Activated naive CD4-positive, alpha-beta T cell treated with anti-CD3 and anti-CD28 coated beads for 36 hours (primary cell): Measurements from ENCODE around the gene CRABP2. TPM values are rescaled to one million over a fixed set of nuclear protein-coding genes. Genes with fewer than 3 reads are reported as not detected.

ENCODE experiments used
- CTCF ChIA-PET: fragments of 350-600 bp; sonication (Branson Sonifier 250); formaldehyde crosslinking; loops from one replicate; lab custom pipeline; 2021; ENCODE audit warnings: antibody characterized with exemption; lab: Charles Lee
- DNase-seq: peaks from one replicate; pipeline ENCODE4 v3.0.0-alpha.2; 2020
- H3K27ac Mint-ChIP-seq: one replicate; pipeline ENCODE4 v1.8.0; 2021; ENCODE audit warnings: mild to moderate bottlenecking, mixed read lengths
- H3K27me3 Mint-ChIP-seq: one replicate; pipeline ENCODE4 v1.8.0; 2021; ENCODE audit warnings: low read depth, mixed read lengths
- H3K36me3 Mint-ChIP-seq: one replicate; pipeline ENCODE4 v1.8.0; 2021; ENCODE audit warnings: low read depth, mixed read lengths
- H3K4me1 Mint-ChIP-seq: one replicate; pipeline ENCODE4 v1.8.0; 2021; ENCODE audit warnings: low read depth, mixed read lengths
- H3K4me3 Mint-ChIP-seq: one replicate; pipeline ENCODE4 v1.8.0; 2021; ENCODE audit warnings: mild to moderate bottlenecking, moderate library complexity, mixed read lengths
- H3K9me3 Mint-ChIP-seq: one replicate; pipeline ENCODE4 v1.8.0; 2021; ENCODE audit warnings: mixed read lengths
- intact Hi-C: fragments of 100-400 bp; cut with micrococcal nuclease; formaldehyde crosslinking; loops from one replicate; pipeline ENCODE4 v1.15.1; 2023
- total RNA-seq, 2 experiments: library from RNA; stranded (reverse); gene quantifications; one replicate each; pipeline ENCODE4 v1.2.3, GENCODE V29; 2021

Gene CRABP2
- total RNA-seq, 2 experiments from 2014 or later: 0.45 to 0.72 TPM

GRCh38 chr1:156747742-156748669, 42.6 kb upstream of the CRABP2 start:
- H3K36me3 Mint-ChIP-seq: peaks cover 48% of the 10 kb centered on the region
- DNase-seq: no peak
- H3K4me3 Mint-ChIP-seq: peak overlapping the region; percentile 99
- intact Hi-C loops: loop anchor here (10.0 kb wide), 1 partner anchor 243 kb away; the partner anchor contains the start of gene MEF2D
- no peaks in the 10 kb centered on the region for H3K9me3 Mint-ChIP-seq
- H3K4me1 Mint-ChIP-seq: peaks cover 37% of the 10 kb centered on the region
- CTCF ChIA-PET: interaction anchor here (0.9 to 1.9 kb wide), 4 partner anchors 8 to 58 kb away, joined by 3 to 9 read pairs (median 4); no protein-coding TSS in a partner anchor
- H3K27ac Mint-ChIP-seq: peak overlapping the region; percentile 97
- H3K27me3 Mint-ChIP-seq: no peaks in the 10 kb centered on the region

- Mint-ChIP-seq H3K4me1 (peaks cover 42% of the 10 kb centered on the region), H3K9me3 (no peaks in the 10 kb centered on the region), H3K27me3 (no peaks in the 10 kb centered on the region), H3K36me3 (peaks cover 56% of the 10 kb centered on the region), H3K4me3 (peak overlapping the region; percentile 99), H3K27ac (peak overlapping the region; percentile 97)
- DNase-seq: peak; percentile 69
- CTCF ChIA-PET: interaction anchor here (0.9 to 1.9 kb wide), 5 partner anchors 10 to 58 kb away, joined by 3 to 9 read pairs (median 3); no protein-coding TSS in a partner anchor
- intact Hi-C loops: loop anchor here (10.0 kb wide), 1 partner anchor 242 kb away; the partner anchor contains the start of gene MEF2D
Observed at GRCh38 chr1:156746728-156747631, 41.6 kb upstream of the CRABP2 start.

GRCh38 chr1:156746406-156746727, 41.0 kb upstream of the CRABP2 start:
- DNase-seq: no peak
- Mint-ChIP-seq H3K4me1 (peaks cover 48% of the 10 kb centered on the region), H3K4me3 (peak overlapping the region; percentile 99), H3K36me3 (peaks cover 62% of the 10 kb centered on the region), H3K9me3 (no peaks in the 10 kb centered on the region), H3K27ac (peak overlapping the region; percentile 89), H3K27me3 (no peaks in the 10 kb centered on the region)
- CTCF ChIA-PET: interaction anchor here (1.0 to 1.9 kb wide), 2 partner anchors 22 to 58 kb away, joined by 3 to 4 read pairs; no protein-coding TSS in a partner anchor
- intact Hi-C loops: loop anchor here (10.0 kb wide), 1 partner anchor 242 kb away; the partner anchor contains the start of gene MEF2D

GRCh38 chr1:156745881-156746280, 40.5 kb upstream of the CRABP2 start:
- Mint-ChIP-seq H3K27ac (peak overlapping the region; percentile 89), H3K36me3 (peaks cover 64% of the 10 kb centered on the region), H3K4me3 (no peak overlapping the region), H3K9me3 (no peaks in the 10 kb centered on the region), H3K27me3 (no peaks in the 10 kb centered on the region), H3K4me1 (peaks cover 50% of the 10 kb centered on the region)
- intact Hi-C loops: loop anchor here (10.0 kb wide), 1 partner anchor 241 kb away; the partner anchor contains the start of gene MEF2D
- CTCF ChIA-PET: interaction anchor here (1.0 to 1.9 kb wide), 3 partner anchors 20 to 57 kb away, joined by 3 to 4 read pairs (median 3); no protein-coding TSS in a partner anchor
- no peak for DNase-seq

- DNase-seq: no peak
- intact Hi-C loops: loop anchor here (10.0 kb wide), 1 partner anchor 240 kb away; the partner anchor contains the start of gene MEF2D
- Mint-ChIP-seq H3K4me1 (peaks cover 53% of the 10 kb centered on the region), H3K27ac (peak overlapping the region; percentile 32), H3K27me3 (no peaks in the 10 kb centered on the region), H3K4me3 (no peak overlapping the region), H3K36me3 (peaks cover 64% of the 10 kb centered on the region), H3K9me3 (no peaks in the 10 kb centered on the region)
- CTCF ChIA-PET: interaction anchor here (1.1 kb wide), 1 partner anchor 19 kb away, joined by 3 read pairs; no protein-coding TSS in a partner anchor
Observed at GRCh38 chr1:156744786-156745419, 39.5 kb upstream of the CRABP2 start.

GRCh38 chr1:156744344-156744743, 39.0 kb upstream of the CRABP2 start:
- Mint-ChIP-seq H3K36me3 (peaks cover 60% of the 10 kb centered on the region), H3K4me1 (peaks cover 56% of the 10 kb centered on the region), H3K27me3 (no peaks in the 10 kb centered on the region), H3K4me3 (no peak overlapping the region), H3K27ac (peak overlapping the region; percentile 8), H3K9me3 (no peaks in the 10 kb centered on the region)
- intact Hi-C loops: loop anchor here (10.0 kb wide), 1 partner anchor 240 kb away; the partner anchor contains the start of gene MEF2D
- no peak for DNase-seq
- CTCF ChIA-PET: interaction anchor here (1.0 to 1.2 kb wide), 2 partner anchors 12 to 18 kb away, joined by 3 to 4 read pairs; no protein-coding TSS in a partner anchor

GRCh38 chr1:156743367-156744302, 38.3 kb upstream of the CRABP2 start:
- no peak for DNase-seq
- peaks cover 58% of the 10 kb centered on the region for H3K36me3 Mint-ChIP-seq
- CTCF ChIA-PET: interaction anchor here (0.6 to 1.2 kb wide), 3 partner anchors 13 to 30 kb away, joined by 3 to 4 read pairs (median 3); no protein-coding TSS in a partner anchor
- peaks cover 56% of the 10 kb centered on the region for H3K4me1 Mint-ChIP-seq
- no peak overlapping the region for H3K4me3 Mint-ChIP-seq
- H3K27me3 Mint-ChIP-seq: no peaks in the 10 kb centered on the region
- intact Hi-C loops: loop anchor here (10.0 kb wide), 1 partner anchor 239 kb away; the partner anchor contains the start of gene MEF2D
- no peaks in the 10 kb centered on the region for H3K9me3 Mint-ChIP-seq
- peak overlapping the region; percentile 72 for H3K27ac Mint-ChIP-seq

GRCh38 chr1:156742801-156743200, 37.4 kb upstream of the CRABP2 start:
- Mint-ChIP-seq H3K36me3 (peaks cover 56% of the 10 kb centered on the region), H3K4me1 (peaks cover 54% of the 10 kb centered on the region), H3K27ac (peak overlapping the region; percentile 98), H3K27me3 (no peaks in the 10 kb centered on the region), H3K9me3 (no peaks in the 10 kb centered on the region), H3K4me3 (no peak overlapping the region)
- intact Hi-C loops: loop anchor here (10.0 kb wide), 1 partner anchor 238 kb away; the partner anchor contains the start of gene MEF2D
- CTCF ChIA-PET: interaction anchor here (0.6 kb wide), 2 partner anchors 15 to 29 kb away, joined by 3 read pairs; no protein-coding TSS in a partner anchor
- no peak for DNase-seq

- intact Hi-C loops: loop anchor here (10.0 kb wide), 1 partner anchor 237 kb away; the partner anchor contains the start of gene MEF2D
- CTCF ChIA-PET: interaction anchor here (1.2 to 2.6 kb wide), 3 partner anchors 13 to 25 kb away, joined by 3 to 15 read pairs (median 7); partner anchors contain the start of genes ISG20L2, METTL25B and PRCC
- no peak for DNase-seq
- Mint-ChIP-seq H3K27me3 (no peaks in the 10 kb centered on the region), H3K27ac (peak overlapping the region; percentile 98), H3K9me3 (no peaks in the 10 kb centered on the region), H3K36me3 (peaks cover 58% of the 10 kb centered on the region), H3K4me1 (peaks cover 47% of the 10 kb centered on the region), H3K4me3 (peak overlapping the region; percentile 98)
Observed at GRCh38 chr1:156742017-156742416, 36.6 kb upstream of the CRABP2 start.

GRCh38 chr1:156741481-156741983, 36.1 kb upstream of the CRABP2 start:
- peak overlapping the region; percentile 98 for H3K27ac Mint-ChIP-seq
- intact Hi-C loops: loop anchor here (1.0 to 10.0 kb wide), 5 partner anchors 10 to 237 kb away; partner anchors contain the start of genes HDGF, ISG20L2, MEF2D and METTL25B
- H3K4me3 Mint-ChIP-seq: peak overlapping the region; percentile 98
- DNase-seq: peak; percentile 19
- H3K36me3 Mint-ChIP-seq: peaks cover 59% of the 10 kb centered on the region
- CTCF ChIA-PET: interaction anchor here (0.8 to 2.6 kb wide), 7 partner anchors 11 to 118 kb away, joined by 3 to 15 read pairs (median 3); partner anchors contain the start of genes HDGF, ISG20L2, METTL25B and PRCC
- H3K9me3 Mint-ChIP-seq: no peaks in the 10 kb centered on the region
- H3K4me1 Mint-ChIP-seq: peaks cover 45% of the 10 kb centered on the region
- no peaks in the 10 kb centered on the region for H3K27me3 Mint-ChIP-seq
